Epithelial cell of prostate (primary cell): Measurements from ENCODE around the gene TBC1D1.
"Not testable (repeated sequence)": the region's sequence is repeated elsewhere in the genome, so short reads cannot be mapped to it uniquely, and the experiment has no call there.

ENCODE experiments used
- DNase-seq: peaks from one replicate; pipeline ENCODE4 v3.0.0-alpha.2; 2011; ENCODE audit warnings: low read depth, low spot score
- H3K27ac ChIP-seq: fragments of 450-650 bp; 2 replicates; pipeline ENCODE4 v1.5.1; 2017; ENCODE audit warnings: mild to moderate bottlenecking

Gene TBC1D1

DNA sequence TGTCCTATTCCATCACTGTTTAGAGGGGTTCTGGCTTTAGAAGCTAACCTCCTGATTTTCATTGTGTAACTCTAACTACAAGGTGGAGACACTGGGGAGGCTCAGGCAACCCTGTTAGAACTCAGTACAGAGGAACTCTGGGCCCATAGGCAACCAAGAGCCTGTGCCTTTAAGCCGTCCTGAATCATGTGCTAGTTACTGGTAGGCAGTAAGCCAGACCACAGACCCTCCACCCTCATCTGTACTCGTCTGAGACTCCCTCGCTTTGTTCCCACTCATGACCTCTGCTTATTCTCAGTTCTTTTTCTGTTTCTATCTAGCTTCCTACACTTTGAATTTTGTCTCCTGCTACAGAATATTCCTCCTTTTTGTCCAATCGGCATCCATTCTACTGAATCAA is 31.4 kb downstream of the TBC1D1 start:
- no peak for DNase-seq
- no peak overlapping the region for H3K27ac ChIP-seq

DNA sequence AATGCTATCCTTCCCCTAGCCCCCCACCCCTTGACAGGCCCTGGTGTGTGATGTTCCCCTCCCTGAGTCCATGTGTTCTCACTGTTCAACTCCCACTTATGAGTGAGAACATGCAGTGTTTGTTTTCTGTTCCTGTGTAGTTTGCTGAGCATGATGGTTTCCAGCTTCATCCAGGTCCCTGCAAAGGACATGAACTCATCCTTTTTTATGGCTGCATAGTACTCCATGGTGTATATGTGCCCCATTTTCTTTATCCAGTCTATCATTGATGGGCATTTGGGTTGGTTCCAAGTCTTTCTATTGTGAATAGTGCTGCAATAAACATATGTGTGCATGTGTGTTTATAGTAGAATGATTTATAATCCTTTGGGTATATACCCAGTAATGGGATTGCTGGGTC is 32.2 kb downstream of the TBC1D1 start:
- H3K27ac ChIP-seq, DNase-seq: not testable (repeated sequence)

GRCh38 chr4:37924946-37925345 is 34.1 kb downstream of the TBC1D1 start:
- DNase-seq, result no peak
- H3K27ac ChIP-seq, result no peak overlapping the region

- no peak overlapping the region for H3K27ac ChIP-seq
- DNase-seq, result no peak
Observed at GRCh38 chr4:37927434-37927833, 36.5 kb downstream of the TBC1D1 start.

GRCh38 chr4:37928426-37929416 is 37.8 kb downstream of the TBC1D1 start:
- no peak for DNase-seq
- no peak overlapping the region for H3K27ac ChIP-seq

GRCh38 chr4:37934096-37934495 is 43.2 kb downstream of the TBC1D1 start:
- H3K27ac ChIP-seq, result no peak overlapping the region
- no peak for DNase-seq

DNA sequence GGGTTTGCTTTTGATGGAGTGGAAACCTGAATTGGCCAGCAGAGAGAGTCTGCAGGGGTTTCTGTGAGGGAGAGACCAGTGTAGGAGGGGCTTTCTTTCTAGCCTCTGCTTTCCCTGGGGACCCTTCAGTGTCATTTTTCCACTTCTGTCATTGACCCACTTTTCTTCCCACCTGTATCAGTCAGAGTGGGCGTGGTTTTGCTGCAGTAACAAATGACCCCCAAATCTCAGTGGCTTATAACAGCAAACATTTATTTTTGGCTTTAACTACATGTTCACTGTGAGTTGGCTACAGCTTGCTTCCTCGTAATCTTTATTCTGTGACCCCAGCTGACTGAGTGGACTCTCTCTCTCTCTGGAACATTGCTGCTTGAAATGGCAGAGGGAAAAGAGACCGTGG is 43.7 kb downstream of the TBC1D1 start:
- DNase-seq, result no peak
- H3K27ac ChIP-seq, result no peak overlapping the region

DNA sequence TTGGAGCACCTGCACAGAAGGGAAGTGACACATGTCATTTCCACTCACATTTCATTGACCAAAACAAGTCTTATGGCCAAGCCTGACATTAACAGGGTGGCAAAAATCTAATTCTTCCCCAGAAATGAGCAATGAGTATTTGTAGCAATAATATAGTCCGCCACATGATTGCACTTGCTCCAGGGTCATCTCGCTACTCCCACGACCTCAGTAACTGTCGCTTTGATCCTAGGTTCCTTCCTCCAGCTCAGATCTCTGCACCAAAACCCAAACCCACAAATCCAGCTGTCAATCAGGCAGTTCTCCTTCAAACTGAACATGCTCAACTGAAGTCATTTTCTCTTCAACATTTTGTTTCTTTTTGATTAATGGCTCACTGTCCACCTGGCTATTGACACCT is 44.1 kb downstream of the TBC1D1 start:
- H3K27ac ChIP-seq, result no peak overlapping the region
- DNase-seq, result no peak

DNA sequence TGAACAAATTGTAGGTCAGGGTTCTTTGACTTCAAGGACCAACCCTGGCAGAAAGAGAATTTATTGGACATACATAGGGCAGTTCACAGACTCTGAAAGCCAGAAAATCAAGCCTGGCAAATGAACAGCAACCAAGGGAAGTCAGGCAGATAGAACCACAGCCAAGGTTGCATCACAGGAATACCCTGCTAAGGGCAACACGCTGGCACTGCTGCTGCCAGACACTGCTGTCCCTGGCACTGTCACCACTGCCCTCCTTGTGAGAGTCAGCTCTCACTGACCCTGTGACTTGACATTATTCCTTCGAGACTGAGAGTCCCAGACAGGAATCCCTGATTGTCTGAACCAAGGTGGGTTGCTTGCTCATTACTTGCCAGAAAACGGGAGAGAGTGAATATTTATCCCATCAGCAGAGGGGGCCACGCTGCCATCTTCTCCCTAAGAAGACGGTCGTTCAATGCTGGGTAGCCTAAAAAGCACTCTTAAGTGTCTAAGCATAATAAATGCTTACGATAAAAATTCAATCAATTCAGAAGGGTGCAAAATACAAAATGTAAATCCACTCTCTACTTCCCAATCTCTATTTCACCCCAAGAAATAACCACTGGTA is 46.1 kb downstream of the TBC1D1 start:
- no peak for DNase-seq

GRCh38 chr4:37938208-37938607 is 47.3 kb downstream of the TBC1D1 start:
- DNase-seq, result no peak
- no peak overlapping the region for H3K27ac ChIP-seq

More for the DNA sequence above, 46.1 kb downstream of the TBC1D1 start:
- H3K27ac ChIP-seq, result no peak overlapping the region

- no peak for DNase-seq
- H3K27ac ChIP-seq, result no peak overlapping the region
Observed at GRCh38 chr4:37946503-37947179, 55.8 kb downstream of the TBC1D1 start.

DNA sequence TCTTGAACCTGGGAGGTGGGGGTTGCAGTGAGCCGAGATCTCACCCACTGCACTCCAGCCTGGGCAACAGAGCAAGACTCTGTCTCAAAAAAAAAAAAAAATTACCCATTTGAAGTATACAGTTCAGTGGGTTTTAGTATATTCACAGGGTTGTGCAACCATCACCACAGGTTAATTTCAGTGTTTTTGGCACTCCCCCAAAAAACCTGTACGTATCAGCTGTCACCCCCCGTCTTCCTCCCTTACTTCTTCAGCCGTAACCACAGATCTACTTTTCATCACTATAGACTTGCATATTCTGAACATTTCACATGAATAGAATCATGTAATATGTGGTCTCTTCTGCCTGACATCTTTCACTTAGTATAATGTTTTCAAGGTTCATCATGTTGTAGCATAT is 57.7 kb downstream of the TBC1D1 start:
- H3K27ac ChIP-seq, result no peak overlapping the region
- DNase-seq, result no peak

DNA sequence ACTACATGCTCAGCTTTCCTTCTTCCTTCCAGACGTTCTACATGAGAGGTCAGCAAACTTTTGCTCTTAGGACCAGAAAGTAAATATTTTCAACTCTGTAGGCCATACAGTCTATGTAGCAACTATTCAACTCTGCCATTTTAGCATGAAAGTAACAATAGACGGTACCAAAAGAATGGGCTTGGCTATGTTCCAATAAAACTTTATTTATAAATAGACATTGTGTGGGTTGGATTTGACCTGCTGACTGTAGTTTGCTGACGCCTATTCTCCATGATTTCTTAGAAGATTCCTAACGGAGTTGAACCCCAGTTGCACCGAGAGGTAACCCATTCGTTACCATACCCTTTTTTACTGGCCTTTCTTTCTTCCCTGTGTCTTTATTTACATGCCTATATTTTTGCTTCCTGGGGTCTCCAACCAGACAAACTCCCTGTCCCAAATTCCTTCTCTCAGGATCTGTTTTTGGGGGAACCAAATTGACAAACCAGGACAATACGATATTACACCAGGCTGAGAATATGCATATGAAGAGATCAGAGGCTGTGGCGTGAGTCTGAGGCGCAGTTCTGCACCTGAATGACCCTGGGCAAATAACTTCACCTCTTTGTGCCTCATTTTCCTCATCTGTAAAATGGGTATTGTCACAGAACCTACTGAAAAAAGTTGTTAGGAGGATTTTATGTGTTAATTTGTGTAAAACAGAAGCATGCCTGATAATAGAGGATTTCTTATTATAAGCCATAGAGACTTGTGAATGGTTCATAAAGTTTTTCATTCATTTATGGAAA is 58.9 kb downstream of the TBC1D1 start:
- H3K27ac ChIP-seq, result no peak overlapping the region
- DNase-seq, result no peak

DNA sequence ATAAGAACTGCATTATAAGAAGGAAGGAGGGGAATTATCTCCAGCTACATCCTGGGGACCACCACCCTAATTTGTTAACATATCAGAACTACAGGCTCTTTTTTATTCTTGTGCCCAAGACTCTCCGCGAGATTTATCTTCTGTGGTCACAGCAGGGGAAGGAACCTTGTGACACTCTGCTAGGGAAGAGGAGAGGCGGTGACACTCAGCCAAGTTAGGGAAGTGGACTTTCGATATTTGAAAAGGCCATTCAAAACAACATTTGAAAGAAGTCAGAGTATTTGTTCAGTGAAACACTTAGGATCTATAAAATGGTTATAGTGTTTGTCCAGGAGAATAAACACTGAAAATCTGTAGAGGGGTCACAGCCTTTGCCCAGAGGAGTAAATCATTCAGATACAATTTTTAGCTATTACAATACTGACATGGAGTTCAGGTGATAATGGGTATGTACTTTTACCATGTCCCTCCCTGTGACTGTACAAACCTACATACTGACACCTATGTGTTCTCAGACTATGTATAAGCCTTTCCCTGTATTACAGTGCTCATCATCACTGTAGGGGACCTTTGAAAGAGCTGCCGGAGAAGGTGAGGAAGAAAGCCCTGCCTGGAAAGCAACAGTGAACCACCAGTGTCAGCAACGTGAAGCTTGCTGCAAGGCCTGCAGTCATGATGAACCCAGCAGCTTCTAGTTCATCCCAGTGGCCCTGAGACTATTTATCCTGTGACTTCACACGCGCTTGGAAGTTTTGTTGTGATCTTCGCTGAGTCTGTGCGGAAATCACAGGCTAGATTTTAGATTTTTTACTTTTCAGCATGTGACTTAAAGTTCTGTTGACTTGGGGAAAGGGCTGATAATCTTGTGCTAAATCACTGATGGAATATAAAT is 60.8 kb downstream of the TBC1D1 start:
- no peak for DNase-seq
- H3K27ac ChIP-seq, result no peak overlapping the region

DNA sequence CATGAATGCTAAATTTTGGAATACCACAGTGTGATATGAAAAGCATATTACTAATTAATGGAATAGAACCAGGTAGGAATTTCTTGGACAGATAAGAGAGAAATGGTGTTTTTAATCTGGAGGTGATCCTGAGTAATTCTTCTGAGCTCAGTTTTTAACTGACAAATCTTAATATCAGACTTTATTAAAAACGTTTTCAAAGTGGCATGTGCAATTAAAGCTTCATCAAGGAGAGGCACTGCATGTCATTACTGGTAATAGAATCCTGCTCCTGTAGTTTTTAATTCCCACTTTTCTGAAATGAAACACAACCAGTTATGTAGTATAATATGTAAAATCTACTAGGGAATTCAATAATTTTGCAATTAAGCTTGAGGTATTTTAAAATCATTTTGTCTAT is 62.3 kb downstream of the TBC1D1 start:
- H3K27ac ChIP-seq, result no peak overlapping the region
- no peak for DNase-seq

- no peak for DNase-seq
- H3K27ac ChIP-seq, result no peak overlapping the region
Observed at GRCh38 chr4:37953620-37954293, 62.9 kb downstream of the TBC1D1 start.

DNA sequence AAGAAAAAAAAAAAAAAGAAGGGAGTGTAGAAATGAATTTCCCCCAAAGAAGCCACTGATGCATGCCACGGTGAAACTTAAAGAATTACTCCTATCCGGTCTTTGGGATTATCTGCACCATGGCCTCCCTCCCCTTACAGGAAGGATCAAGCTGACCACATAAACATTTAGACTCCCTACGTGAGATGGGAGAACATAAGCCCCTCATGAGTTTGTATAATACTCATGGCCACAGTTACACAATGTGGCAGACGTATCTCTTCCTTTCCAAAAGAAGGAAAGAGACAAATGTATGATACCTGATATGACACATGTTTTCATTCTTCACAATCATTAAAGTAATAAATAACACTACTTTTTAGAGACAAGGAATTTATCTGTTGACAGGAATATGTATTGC is 66.1 kb downstream of the TBC1D1 start:
- DNase-seq, result no peak

DNA sequence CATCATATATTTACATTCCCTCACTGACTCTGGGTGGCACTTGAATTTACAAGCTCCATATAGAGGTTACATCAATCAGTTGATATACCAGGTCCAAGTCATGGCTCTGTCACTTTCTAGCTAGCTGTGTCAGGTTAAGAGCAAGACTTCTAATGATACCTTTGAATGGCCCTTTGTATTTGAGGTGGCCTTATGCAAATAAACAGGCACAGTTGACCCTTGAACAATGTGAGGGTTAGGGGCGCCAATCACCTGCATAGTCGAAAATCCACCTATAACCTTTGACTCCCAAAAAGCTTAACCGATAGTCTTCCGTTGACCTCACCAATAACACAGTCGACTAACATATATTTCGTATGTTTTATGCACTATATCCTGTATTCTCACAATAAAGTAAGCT is 68.0 kb downstream of the TBC1D1 start:
- no peak overlapping the region for H3K27ac ChIP-seq
- DNase-seq, result no peak

More for the DNA sequence above, 66.1 kb downstream of the TBC1D1 start:
- H3K27ac ChIP-seq, result no peak overlapping the region

DNA sequence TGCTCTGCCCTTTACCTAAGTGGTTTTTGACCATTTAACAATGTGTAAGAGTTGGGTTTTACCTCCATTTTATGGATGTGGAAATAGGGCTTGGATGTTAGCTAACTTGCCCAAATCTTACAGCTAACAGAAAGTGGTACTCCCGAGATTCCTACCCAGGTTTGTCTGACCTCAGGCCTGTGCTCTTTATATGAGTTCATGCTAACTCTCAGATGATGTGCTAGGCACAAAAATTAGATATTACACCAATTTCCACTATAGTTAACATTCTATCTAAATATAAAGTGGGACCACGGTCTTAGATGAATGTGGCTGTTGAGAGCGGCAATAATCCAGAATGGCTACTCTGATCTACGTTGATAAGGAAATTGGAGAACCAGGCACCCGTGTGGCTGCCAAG is 69.2 kb downstream of the TBC1D1 start, which contains the start of gene PTTG2:
PTTG2 (plus strand) TSS at position 301 of the 400 bp plus-strand sequence; CDS start at position 338, 37 bp downstream.
- H3K27ac ChIP-seq, result no peak within 1 kb of the TSS
- DNase-seq, result no peak
